CD4-positive, alpha-beta T cell treated with Interferon gamma for 1 hour (primary cell): ENCODE results near the gene TMED10.

Experiments used
- DNase-seq: peaks from one replicate; pipeline ENCODE4 v3.0.0-alpha.2; 2020

Gene TMED10

GRCh38 chr14:75176142-75176820 lies at the start of gene TMED10:
Gene TMED10 (minus strand): TSS chr14:75176612. CDS start chr14:75176579, 33 bp downstream.
- peak; percentile 90 for DNase-seq

DNA sequence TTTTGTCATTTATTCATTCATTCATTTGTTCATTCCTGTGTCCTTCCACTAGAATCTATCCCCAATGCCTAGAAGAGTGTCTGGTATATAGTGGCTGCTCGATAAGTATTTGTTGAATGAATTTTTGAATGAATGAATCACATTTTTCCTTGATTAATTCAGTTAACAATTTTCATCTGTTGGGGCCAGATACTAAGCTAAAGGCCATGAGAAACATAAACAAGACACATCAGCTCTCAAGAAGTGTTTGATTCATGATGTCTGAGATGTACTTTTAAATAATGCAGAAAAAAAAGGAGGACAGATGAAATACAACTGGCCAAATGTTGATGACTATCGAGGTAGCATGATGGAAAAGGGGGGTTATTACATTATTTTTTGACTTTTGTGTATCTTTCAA lies 48.1 kb upstream of the TMED10 start:
- no peak for DNase-seq

GRCh38 chr14:75223664-75224154 lies 47.3 kb upstream of the TMED10 start:
- DNase-seq = no peak

GRCh38 chr14:75222208-75222701 lies 45.8 kb upstream of the TMED10 start:
- peak; percentile 67 for DNase-seq

- DNase-seq = no peak
These were observed 45.4 kb upstream of the TMED10 start for GRCh38 chr14:75221797-75222196.

GRCh38 chr14:75220156-75220555 lies 43.7 kb upstream of the TMED10 start:
- no peak for DNase-seq

GRCh38 chr14:75217508-75218206 lies 41.2 kb upstream of the TMED10 start:
- DNase-seq = no peak

GRCh38 chr14:75216427-75217006 lies 40.1 kb upstream of the TMED10 start:
- DNase-seq = no peak

DNA sequence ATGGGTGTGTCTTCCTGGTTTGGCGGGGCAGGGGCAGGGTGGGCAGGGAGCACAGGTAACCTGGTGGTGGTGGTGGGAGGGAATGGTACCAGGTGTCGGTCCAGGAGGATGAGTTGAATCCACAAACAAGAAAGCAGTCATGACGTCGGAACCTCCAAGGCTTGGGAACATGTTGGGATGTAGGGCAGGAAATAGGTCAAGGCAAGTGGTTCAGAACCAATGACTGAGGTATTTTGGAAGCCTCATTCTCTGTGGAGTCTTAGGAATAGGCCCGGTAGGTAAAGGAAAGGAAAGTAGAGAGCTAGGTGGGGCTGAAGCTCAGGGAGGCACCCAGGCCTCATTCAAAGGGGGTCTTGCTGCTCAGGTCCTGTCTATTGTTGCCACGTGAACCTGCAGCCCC lies 39.1 kb upstream of the TMED10 start:
- no peak for DNase-seq

- no peak for DNase-seq
These were observed 38.1 kb upstream of the TMED10 start for GRCh38 chr14:75214558-75214957.

DNA sequence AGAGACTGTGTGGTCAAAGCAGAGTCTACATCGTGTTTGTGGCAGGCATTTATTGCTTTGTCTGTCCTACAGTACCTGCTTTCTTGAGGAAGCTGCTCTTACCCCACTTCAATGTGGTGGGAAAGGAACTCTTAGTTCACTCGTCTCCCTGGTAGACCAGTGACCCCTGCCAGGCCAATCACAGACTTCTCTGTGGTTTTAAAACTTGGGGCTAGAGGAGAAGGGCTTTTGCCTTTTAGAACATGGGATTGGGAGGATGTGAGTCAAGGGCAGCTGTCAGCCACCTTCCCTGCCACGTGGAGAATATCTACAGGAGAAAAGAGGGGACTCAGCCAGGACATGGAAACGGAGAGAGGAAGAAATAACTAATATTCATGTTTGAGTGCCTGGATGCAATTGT lies 36.8 kb upstream of the TMED10 start:
- no peak for DNase-seq

DNA sequence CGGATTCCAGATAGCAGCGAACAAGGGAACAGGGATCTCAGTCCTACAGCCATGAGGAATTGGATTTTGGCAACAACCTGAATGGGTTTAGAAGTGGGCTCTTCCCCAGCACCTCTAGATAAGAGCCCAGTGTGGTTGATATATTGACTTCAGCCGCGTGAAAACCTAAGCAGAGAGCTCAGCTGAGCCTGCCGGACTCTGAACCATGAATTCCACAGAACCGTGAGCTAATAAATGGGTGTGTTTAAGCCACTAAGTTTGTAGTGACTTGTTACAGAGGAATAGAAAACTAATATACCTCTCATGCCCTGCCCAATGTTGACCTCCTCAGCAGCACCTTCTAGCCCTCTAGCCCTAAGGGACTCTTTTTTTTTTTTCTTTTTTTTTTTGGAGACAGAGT lies 32.4 kb upstream of the TMED10 start:
- DNase-seq = no peak

- no peak for DNase-seq
These were observed 29.8 kb upstream of the TMED10 start for GRCh38 chr14:75206190-75206589.

DNA sequence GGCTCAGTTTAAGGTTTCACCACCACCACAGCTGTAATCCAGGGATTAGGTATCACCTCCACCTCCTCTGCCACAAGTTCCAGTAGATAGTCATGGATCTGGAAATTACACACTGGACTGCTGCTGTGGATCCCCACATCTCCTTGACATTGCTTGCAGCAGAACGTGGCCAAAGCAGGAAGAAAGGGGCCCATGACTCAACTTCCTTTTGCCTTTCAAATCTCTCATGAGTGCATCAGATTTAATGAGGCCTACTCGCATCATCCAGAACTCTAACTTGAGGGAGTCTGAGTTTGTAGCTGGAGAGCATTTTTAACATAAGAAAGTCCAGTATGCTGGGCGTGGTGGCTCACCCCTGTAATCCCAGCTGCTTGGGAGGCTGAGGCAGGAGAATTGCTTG lies 29.2 kb upstream of the TMED10 start:
- DNase-seq = no peak

GRCh38 chr14:75204116-75204515 lies 27.7 kb upstream of the TMED10 start:
- no peak for DNase-seq

- DNase-seq = no peak
These were observed 26.2 kb upstream of the TMED10 start for GRCh38 chr14:75202657-75203056.

- no peak for DNase-seq
These were observed 24.7 kb upstream of the TMED10 start for GRCh38 chr14:75201087-75201486.

GRCh38 chr14:75200451-75200850 lies 24.0 kb upstream of the TMED10 start:
- DNase-seq = no peak

GRCh38 chr14:75198291-75198933 lies 22.0 kb upstream of the TMED10 start:
- DNase-seq = no peak

DNA sequence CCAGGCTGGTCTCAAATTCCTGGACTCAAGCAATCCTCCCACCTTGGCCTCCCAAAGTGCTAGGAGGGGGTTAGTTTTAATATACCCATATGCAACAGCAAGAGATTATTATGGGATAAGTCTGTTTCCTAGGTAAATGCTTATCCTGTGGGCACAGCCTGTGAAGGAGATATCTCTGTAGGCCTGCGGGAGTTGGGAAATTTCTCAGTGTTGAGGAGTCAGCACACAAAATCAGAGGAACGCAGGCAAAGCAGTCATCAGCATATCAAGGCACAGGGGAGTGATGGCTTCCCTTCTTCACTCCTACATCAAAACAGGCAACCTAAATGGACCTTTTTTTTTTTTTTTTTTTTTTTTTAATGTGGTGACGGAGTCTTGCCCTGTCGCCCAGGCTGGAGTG lies 20.9 kb upstream of the TMED10 start:
- no peak for DNase-seq

GRCh38 chr14:75196468-75196867 lies 20.1 kb upstream of the TMED10 start:
- no peak for DNase-seq

DNA sequence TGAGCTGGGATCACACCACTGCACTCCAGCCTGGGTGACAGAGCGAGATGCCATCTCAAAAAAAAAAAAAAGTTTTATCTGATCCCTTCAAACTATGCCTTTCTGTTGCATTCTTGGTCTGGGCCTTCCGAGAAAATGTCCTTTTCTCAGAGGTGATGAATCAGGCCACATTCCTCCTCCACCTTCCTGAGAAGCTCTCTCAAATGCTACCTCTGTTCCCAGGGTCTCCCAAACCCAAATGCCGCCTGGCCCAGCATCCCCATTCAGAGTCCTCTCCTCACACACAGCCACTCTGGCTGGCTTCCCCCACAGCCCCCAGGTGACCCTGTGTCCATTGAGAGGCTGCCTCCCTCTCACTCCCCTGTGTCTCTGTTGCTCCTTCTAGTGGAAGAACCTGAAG lies 19.7 kb upstream of the TMED10 start:
- no peak for DNase-seq

GRCh38 chr14:75191100-75191499 lies 14.7 kb upstream of the TMED10 start:
- DNase-seq = no peak

- no peak for DNase-seq
These were observed 13.6 kb upstream of the TMED10 start for GRCh38 chr14:75190023-75190422.
